Measurements from ENCODE around the gene CGNL1.
A peak's percentile ranks its signal among the peaks of the same experiment; 100 is the strongest.

The CGNL1 gene

GRCh38 chr15:57595011-57595866, 218.9 kb downstream of the CGNL1 start:
- TF ChIP-seq CTCF (conservative IDR thresholded peaks at IDR 0.05; ENCODE audit: low read length): no peak
- peak; percentile 31 for DNase-seq (ENCODE audit: low read depth)
- no peak overlapping the region for H3K4me3 ChIP-seq (ENCODE audit: low read length)

DNA sequence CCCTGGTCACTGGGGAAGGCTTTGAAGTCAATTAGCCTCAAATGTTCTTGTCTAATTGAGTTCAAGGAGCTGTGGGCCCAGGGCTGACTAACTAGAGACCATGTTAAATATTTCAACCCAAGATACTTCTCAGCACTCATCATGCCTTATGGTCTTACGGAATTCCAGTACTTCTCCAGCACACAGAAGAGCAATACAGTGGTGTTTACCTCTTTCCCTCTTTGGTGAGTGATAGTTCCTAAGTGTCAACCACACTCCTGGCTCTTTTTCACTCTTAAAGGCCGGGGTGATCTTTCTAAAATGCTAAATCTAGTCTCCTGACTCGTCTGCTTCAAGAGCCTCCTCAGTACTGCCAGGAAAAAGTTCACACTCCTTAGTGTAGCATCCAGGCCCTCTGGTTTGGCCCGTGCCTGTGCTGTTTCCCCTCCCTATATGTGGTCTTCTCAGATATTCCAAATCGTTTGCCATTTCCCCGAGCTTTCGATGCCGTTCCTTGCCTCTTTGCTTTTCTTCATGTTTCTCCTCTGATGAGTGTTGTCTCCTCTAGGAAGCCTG, 220.1 kb downstream of the CGNL1 start:
- H3K4me3 ChIP-seq (ENCODE audit: low read length): no peak overlapping the region
- no peak for TF ChIP-seq CTCF (conservative IDR thresholded peaks at IDR 0.05; ENCODE audit: low read length)
- no peak for DNase-seq (ENCODE audit: low read depth)

DNA sequence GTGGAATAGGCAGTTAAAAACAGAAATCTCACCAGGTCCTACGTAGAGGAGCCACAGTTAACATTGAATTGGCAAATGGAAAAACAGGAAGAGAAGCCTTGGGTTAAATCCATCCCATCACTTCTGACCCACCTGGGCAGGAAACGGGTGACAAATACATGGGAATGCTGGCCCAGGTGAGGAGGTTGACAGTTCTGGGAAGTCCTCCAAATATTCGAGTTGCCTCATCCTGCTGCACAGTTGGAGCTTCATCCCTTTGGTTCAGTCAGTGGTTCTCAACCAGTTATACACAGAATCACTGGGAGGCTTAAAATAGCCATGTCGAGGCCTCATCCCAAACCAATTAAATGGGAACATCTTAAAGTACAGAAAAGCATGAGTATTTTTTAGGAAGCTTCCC, 220.7 kb downstream of the CGNL1 start:
- H3K4me3 ChIP-seq (ENCODE audit: low read length): no peak overlapping the region
- no peak for DNase-seq (ENCODE audit: low read depth)
- TF ChIP-seq CTCF (conservative IDR thresholded peaks at IDR 0.05; ENCODE audit: low read length): no peak

- no peak for TF ChIP-seq CTCF (conservative IDR thresholded peaks at IDR 0.05; ENCODE audit: low read length)
- H3K4me3 ChIP-seq (ENCODE audit: low read length): no peak overlapping the region
- DNase-seq (ENCODE audit: low read depth): no peak
Observed at GRCh38 chr15:57597431-57597830, 221.1 kb downstream of the CGNL1 start.

GRCh38 chr15:57598346-57598745, 222.0 kb downstream of the CGNL1 start:
- TF ChIP-seq CTCF (conservative IDR thresholded peaks at IDR 0.05; ENCODE audit: low read length): no peak
- H3K4me3 ChIP-seq (ENCODE audit: low read length): no peak overlapping the region
- DNase-seq (ENCODE audit: low read depth): no peak

GRCh38 chr15:57599296-57599810, 223.0 kb downstream of the CGNL1 start:
- no peak for TF ChIP-seq CTCF (conservative IDR thresholded peaks at IDR 0.05; ENCODE audit: low read length)
- no peak for DNase-seq (ENCODE audit: low read depth)
- no peak overlapping the region for H3K4me3 ChIP-seq (ENCODE audit: low read length)

DNA sequence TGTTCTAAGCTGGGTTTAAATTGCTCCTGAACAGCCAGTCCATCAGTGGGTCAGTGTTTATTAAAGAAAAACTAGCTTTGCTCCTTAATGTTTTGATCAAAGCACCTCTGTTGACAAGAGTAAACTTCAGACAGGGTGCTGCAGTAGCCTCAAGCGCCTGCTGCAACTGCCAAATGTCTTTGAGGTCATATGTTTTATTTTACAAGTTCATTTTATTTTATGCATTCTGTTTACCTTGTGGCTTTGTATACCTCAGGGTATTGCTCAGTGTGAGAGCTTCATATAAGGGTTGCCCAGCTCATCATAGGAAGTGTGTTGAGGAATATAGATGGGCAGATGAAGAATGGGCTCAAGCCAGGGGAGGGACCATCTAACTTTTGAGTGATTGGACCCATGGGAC, 223.9 kb downstream of the CGNL1 start:
- no peak overlapping the region for H3K4me3 ChIP-seq (ENCODE audit: low read length)
- TF ChIP-seq CTCF (conservative IDR thresholded peaks at IDR 0.05; ENCODE audit: low read length): no peak
- no peak for DNase-seq (ENCODE audit: low read depth)

All from AG10803 (cell line).